GM18873 (cell line): ENCODE data around the gene GABBR2.

Experiments used
- ATAC-seq: cut with Tn5 transposase; IDR thresholded peaks from one replicate; pipeline ENCODE4 v1.9.1; 2021; ENCODE audit warnings: mild to moderate bottlenecking, moderate library complexity, moderate number of reproducible peaks; ENCODE audit not compliant: unreplicated experiment, low FRiP score

The GABBR2 gene

DNA sequence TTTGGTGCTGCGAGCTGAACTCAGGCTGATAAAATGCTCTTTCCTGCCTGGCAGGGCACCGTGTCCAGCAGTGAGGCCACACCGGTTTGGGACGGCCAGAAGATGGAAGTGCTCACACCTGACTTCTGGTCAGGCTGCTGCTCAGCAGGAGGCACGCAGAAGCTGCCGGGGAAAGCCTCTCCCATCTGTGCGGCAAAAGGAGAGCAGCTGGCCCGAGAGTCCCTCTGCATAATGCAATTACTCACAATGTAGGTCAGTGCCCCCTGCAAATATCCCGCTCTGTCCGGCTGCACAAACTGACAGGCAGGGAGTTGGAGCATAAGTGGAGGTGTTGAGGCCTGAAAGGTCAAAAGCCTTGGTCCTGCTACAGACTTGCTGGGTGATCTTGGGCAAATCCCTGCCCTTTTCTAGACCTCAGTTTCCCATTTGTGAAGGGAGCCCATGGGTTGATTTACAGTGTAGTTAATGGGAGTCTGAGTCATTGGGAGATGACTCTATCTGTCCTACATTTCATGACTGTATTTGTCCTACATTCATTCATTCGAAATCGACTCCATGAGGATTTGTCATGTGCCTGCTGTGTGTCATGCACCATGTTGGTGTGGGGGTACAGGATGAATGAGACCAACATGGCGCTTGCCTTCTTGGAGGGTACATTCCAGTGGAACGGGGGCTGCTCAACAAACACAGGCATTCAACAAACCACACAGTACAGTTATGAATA lies 391.4 kb downstream of the GABBR2 start:
- no peak for ATAC-seq

DNA sequence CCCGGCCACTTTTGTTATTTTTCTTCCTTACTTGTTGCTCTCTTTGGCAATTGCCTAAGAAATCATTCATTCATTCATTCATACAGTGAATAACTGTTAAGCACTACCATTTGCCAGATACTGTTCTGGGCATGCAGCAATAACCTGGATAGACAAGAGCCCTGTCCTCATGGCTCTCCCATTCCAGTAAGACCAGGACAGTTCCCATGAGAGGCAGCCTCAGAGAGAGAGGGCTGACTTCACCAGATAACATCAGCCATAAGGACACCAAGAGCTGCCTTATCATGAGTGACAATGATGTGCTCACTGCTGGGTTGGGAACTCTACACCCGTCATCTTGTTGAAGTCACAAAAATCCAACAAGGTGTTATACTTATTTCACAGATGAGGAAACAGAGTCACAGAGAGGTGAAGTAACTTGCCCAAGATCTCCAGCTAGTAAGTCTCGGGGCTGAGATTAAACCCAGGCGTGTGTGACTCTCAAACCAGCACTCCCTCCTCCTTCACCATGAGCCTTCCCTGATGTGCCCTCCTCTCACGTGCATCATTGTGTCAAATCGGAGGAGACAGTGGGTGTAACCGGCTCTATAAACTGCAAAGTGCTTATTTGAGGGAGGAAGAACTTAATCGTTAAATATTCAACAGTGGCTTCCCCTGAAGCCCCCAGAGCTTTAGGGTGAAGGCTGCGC lies 392.1 kb downstream of the GABBR2 start:
- no peak for ATAC-seq

DNA sequence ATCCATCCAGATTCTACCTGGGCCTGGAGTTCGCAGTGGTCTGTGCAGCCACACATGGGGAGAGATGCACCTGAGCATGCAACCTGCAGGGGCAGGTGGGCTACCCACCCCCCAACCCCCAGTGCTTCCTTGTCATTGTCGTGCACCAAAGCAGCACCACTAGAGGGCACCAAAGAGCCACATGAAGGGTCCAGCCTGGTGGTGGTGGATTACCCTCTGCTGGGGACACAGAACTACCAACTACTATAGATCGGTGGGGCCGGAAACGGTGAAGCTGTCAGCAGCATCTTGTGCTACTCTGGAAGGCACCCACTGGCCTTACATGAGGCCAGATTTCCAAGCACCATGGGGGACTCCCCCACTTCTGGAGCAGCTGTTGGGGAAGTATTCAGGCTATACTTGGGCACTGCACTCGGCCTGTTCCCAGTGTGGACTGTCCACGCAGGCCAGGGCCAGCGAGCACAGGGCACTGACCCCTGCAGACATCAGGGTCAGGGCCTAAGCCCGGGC lies 393.1 kb downstream of the GABBR2 start:
- peak; percentile 61 for ATAC-seq

DNA sequence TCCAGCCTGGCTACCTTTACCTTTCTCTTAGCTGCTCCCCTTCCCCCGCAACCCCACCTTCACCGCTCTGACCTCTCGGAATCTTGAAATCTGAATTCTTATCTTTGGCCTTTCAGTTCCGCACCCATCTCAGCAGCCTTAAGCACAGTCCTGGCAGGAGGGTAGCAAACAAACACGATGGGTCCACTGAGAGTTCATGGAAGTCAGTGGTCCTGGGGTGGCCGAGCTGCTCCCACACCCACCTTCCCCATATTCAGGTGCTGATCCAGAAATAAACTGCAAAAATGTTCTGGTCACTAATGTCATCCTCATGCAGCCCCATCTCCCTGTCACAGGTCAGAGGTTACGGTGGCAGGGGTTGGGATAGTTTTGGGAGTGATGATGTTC lies 393.7 kb downstream of the GABBR2 start:
- ATAC-seq: no peak

DNA sequence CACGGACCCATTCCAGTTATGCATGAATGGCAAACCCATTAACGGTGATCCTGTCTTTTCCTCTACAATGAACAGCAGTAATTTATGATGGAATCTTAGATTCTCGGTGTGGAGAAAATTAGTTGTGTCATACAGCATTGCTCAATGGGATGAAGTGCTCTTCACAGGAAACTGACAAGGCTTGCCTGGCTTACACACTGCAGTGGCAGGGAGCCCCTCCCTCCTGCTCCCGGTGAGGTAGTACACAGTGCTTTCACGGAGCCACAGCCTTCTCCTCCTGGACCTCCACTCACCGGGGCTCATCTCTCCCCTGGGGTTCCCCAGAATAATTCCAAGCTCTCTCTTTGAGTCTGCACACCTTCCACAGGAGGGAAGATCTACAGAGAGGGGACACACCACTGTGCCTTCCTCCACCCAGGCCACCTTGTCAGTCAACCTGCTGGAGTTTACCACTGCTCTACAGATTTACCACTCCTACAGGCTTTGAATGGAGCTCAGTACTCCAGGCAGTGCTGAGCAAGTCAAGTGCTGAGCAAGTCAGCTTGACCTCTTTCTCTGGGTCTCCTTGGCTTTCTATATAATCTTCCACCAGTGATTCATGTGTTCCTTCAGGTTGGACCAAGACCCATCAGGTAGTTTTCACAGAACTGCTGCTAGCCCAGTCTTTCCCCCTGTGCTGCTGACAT lies 394.2 kb downstream of the GABBR2 start:
- no peak for ATAC-seq

DNA sequence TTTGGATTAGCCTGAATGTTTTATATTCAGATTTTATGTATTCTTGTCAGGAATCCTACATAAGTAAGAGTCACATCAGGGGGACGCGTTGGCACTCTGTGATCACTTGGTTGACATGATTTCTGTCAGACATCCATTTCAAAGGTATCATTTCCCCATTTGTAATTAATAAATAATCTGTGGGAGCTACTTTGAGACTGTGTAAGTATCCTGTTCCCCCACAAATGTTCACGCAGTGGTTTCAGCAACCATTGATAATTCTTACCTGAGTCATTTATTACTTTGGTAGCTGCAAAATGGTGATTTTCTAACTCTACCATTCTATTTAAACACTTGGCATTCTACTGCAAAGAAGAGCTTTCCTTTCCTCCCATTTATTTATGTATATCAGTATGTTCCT lies 396.4 kb downstream of the GABBR2 start:
- ATAC-seq: no peak

DNA sequence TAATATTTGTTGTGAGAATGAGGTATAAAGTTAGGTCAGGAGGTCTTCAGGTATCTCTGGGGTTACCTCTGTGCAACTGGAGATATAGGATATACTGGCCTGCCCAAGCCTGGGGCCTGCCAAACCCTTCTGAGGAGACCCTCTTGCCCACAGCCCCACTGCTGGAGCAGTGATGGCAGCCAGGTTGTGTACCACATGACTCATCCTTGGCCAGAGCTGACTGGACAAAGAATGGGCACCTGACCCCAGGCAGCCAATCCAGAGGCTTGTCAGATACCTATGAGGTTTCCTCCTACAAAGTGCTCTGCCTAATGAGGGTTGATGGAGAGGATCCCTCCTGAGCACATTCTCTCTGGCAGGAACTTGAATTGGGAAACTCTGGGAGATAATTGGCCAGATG lies 397.2 kb downstream of the GABBR2 start:
- ATAC-seq: no peak

DNA sequence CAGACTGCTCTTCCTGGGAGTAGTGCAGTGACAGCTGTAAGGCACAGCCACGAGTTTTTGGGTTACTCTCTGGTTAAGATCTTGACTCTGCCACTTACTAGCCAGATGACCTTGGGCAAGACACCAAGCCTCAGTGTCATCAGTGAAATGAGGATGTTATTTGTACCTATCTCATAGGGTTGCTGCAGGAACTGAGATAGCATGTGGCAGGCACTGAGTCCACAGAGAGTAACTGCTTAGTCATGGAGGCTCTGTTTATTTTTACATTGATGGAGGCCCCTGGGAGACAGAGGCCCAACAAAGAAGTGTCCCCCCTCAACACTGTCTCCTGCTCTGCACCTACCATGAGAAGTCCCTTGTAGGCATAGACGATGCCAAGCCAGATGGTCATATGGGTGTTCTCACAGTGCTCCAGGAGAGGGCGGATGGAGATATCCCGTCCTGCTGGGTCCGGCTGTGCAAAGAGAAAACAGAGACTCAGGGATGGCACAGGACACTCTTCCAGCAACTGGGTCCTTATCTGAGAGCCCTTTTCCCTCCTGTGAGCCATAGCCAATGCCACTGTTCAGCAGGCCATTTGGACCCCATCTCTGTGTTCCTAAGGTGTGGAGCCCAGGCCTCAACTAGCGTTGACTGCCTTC lies 397.9 kb downstream of the GABBR2 start:
- ATAC-seq: no peak

DNA sequence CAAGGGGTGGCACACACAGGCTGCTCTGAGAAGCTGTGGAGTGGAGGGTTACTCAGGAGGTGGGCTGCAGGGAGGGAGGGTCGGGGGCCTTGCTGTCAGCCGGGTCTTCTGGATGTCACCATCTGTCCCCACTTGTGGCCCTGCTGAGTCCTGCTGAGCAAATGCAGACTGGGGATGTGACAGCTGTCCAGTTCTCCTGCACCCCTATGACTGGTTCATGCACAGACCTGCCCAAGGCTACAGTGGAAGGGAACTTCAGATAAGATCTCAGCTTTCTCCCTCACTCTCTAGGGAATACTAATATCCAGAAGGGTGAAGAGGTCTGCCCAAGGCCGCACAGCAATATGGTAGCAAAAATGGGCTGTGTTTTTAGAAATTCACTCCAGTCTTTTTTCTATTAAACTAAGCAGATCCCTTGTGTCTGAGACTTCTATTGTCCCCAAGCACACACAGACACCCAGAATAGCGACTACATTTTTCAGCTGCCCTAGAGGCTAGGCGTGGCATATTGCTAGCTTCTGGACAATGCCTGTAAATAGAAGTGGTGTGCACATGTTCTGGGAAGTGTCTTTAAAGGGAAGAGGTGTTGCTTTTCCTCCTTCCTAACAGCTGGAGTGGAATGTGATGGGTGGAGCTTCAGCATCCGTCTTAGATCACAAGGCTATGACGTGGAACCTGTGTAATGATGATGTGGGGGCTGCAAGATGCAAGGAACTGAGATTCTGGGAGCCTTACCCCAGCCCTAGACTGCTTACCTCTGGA lies 402.2 kb downstream of the GABBR2 start:
- ATAC-seq: no peak

DNA sequence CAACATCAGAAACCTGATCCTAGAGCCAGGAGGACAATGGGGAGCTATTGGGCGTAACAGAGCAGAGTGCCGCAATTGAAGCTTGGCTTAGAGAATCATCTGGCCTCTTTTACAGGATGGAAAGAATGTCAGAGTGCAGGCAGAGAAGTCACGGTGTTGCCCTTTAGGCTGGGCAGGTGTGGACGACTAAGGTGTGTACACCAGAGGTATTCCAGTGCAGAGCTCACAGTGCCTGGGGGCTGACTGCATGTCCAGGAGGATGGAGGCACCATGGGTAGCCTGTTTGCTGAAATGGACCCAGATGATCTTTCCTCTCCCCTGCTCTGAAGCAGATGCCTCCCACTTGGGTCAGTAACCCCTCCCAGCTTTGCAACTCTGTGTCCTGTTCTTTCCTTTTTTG lies 404.4 kb downstream of the GABBR2 start:
- no peak for ATAC-seq

DNA sequence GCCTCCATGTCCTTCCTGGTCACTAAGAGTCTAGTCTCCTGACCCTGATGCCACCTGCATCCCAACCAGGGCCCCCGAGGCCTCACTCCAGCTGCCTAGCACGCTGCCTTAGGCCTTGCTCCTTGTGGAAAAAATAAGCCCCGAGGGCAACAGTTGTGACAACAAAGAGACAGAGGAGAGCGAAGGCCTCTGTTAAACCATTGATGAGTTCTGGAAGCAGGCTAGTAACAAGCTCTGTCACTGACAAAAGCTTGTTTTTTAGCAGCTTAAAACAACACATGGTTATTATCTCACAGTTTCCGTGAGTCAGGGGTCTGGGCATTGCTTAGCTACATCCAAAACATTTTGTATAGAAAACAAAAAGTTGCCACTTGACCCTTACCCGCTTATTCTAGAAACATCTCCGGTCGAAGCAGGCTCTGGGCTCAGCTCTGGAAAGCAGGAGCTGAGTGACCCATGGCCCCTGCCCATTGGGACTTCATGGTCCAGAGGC lies 405.1 kb downstream of the GABBR2 start:
- ATAC-seq: no peak

DNA sequence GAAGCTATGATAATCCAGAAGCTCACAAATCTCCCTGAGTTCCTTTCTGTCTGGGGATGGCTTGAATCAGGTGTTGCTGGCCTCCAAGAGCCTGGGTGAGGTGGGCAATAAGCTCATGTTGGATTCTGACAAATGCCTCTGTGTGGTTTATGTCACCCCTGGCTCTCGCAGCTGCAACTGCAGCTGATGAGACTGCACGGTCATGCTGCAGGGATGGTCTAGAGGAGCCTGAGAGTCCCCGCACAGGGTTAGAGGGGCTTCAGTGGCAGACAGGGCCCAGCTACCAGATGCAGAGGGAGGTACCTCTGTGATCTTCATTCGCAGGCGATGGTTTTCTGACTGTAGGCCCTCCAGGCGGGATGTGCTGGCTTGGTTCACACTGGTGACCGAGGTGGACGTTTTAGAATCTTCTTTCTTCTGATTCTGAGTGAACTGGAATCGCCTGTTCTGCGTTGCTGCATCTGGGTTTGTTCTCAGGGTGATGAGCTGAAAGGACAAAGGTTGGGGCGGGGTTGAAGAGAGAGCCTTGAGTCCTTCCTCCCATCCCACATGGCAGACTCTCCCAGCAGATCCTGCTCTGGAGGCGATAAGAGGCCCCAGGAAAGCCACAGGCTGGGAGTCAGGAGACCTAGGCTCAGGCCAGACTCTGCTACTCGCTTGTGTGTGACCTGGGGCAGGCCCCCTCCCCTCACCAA lies 405.6 kb downstream of the GABBR2 start:
- ATAC-seq: no peak

DNA sequence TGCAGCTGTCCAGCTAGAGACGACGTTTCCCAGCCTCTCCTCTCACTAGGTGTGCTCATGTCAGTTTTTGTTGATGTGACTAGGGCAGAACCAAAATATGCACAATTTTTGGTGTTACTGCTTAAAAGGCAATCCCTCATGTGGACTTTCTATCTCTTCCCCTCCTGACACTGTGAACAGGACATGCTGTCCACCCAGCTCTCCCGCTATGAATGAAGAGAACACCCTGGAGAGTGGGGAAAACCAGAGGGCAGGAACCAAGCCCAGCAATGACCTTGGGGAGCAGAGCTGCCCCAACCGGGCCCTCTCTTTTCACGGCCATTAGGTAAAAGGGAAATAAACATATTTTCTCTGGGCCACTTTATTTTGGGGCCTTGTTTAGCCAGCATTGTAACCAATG lies 406.6 kb downstream of the GABBR2 start:
- no peak for ATAC-seq

DNA sequence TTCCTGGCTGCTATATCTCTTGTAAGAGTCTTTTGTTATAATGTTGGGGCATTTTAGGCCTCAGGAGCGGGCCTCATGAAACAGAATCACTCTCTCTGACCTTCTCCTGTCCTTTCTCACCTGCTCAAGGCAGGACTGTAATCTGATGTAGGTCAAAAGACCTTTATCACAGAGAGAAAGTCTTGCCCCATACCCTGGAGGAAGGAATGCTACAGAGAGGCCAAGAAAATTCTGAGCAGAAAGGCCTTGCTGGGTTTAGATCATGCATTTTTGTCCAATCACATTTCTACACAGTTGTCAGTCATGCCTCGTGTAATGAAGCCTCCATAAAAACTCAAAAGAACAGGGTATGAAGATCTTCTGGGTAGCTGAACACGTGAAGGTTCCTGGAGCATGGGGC lies 408.1 kb downstream of the GABBR2 start:
- no peak for ATAC-seq

DNA sequence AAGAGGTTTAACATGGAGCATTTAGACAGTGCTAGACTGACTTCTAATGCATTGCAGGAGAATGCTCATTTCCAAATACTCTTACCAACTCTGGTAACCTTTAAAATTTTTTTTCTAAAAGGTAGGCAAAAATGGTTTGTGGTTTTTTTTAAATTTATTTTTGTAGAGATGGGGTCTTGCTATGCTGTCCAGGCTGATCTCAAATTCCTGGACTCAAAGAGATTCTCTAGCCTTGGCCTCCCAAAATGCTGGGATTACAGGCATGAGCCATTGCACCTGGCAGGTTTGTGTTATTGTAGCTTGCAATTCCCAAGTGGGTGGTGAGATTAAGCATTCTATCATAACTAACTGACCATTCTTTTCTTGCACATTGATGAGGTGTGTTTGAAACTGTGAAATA lies 410.3 kb downstream of the GABBR2 start:
- no peak for ATAC-seq

DNA sequence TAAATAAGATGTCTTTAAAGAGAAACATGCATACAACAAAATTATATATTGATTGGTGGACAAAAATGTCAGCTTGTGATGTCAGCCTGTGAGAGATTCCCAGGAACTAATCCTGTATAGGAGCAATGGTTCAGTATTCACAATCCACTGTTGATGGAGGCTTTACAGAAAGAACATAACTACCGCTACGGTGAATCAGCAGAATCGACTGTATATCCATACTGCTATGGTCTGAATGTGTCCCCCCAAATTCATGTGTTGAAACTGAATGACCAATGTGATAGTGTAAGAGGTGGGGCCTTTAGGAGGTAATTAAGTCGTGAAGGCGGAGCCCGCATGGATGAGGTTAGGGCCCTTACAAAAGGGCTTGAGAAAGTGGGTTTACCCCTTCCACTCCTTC lies 412.9 kb downstream of the GABBR2 start:
- ATAC-seq: no peak

DNA sequence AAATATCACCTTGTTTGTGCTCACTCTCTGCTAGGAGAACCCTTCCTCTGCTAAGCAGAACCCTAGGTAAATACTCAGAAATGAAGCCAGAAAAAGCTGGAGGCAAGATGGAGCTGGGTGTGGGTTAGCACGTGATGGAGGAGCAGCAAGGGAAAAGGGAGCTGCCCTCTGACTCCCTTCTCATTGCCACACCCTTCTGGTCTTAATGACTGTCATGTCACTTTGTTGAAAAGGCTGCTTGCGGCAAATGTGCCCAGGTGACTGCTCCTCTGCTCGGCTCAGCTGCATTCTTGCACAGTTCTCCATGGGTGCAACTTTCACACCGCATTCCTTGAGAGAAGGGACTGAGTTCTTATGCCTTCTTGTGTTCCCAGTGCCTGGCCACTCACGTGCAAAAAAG lies 416.9 kb downstream of the GABBR2 start:
- no peak for ATAC-seq

DNA sequence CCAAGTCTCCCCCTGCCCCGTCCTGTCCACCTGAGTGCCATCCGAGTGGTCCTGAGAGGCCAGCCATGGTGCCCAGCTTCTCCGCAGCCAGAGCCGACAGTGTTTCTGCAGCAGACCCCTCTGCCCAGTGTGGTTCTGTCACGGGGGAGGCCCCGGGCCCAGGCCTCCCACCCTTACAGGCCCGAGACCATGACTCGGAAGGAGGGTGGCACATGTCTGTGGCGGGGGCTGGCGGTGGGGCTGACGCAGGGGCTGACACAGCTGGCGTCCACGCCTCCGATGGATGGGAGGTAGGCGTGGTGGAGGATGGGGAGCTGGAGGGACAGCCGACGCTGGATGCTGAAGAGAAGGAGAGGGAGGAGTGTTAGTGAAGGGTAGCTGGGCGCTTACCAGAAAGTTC lies 418.3 kb downstream of the GABBR2 start:
- no peak for ATAC-seq

DNA sequence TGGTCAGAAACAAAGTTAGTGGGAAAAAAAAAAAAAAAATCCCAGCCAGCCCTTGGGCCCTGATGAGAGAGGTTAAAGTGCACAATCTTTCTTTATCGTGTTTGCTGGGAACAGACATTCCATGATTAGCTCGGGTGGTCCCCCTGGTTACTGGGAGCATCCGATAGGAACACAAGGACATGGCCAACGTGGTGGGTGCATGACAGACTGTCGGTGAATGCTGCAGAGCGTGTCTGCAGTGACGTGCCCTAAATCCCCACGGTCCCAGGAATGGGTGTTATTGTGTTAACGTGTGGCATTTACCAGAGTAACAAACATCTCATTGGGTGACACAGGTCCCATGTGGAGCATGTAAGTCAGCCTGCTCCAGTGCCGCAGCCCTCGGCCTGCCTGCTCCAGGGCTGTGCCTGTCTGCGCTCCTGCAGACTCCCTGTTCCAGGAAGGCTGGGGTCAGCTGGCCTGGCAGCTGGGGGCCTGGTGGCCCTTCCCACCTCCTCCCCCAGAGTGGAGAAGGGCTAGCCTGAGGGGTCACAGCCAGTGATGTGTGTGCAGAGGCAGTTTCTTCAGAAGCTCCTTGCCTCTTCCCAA lies 419.0 kb downstream of the GABBR2 start:
- ATAC-seq: no peak
